OCI-LY7 (cell line): ENCODE data around the gene PLD4.

ENCODE experiments used
- EZH2phosphoT487 ChIP-seq: fragments of 200-600 bp; sonication (generic); IDR thresholded peaks from 2 replicates; pipeline ENCODE4 v1.6.1; 2018; ENCODE audit warnings: low read depth, borderline replicate concordance, mild to moderate bottlenecking, mixed run types, antibody characterized with exemption, low read length, moderate library complexity, mixed read lengths
- TF ChIP-seq, protein P1 (sequence below): fragments of 200-600 bp; sonication (generic); conservative IDR thresholded peaks from 2 replicates; pipeline ENCODE4 v1.5.1; 2014; ENCODE audit warnings: mild to moderate bottlenecking, antibody characterized with exemption, low read length, moderate library complexity, mixed read lengths

DNA sequence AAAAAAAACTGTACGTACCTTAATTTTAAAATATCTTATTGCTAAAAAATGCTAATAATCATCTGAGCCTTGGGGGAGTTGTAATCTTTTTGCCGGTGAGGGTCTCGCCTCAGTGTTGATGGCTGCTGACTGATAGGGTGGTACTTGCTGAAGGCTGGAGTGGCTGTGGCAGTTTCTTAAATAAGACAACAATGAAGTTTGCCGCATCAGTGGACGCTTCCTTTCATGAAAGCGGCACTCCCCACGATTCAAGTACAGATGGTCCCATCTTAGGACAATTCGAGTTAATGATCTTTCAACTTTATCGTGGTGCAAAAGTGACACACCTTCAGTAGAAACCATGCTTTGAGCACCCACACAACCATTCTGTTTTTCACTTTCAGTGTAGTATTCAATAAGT is 7.6 kb upstream of the PLD4 start:
- TF ChIP-seq, protein P1, sequence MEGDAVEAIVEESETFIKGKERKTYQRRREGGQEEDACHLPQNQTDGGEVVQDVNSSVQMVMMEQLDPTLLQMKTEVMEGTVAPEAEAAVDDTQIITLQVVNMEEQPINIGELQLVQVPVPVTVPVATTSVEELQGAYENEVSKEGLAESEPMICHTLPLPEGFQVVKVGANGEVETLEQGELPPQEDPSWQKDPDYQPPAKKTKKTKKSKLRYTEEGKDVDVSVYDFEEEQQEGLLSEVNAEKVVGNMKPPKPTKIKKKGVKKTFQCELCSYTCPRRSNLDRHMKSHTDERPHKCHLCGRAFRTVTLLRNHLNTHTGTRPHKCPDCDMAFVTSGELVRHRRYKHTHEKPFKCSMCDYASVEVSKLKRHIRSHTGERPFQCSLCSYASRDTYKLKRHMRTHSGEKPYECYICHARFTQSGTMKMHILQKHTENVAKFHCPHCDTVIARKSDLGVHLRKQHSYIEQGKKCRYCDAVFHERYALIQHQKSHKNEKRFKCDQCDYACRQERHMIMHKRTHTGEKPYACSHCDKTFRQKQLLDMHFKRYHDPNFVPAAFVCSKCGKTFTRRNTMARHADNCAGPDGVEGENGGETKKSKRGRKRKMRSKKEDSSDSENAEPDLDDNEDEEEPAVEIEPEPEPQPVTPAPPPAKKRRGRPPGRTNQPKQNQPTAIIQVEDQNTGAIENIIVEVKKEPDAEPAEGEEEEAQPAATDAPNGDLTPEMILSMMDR = no peak
- TF ChIP-seq EZH2phosphoT487 = no peak
